AG04450 (cell line): ENCODE measurements around the gene CTSH. TPM values are rescaled to one million over a fixed set of nuclear protein-coding genes. Genes with fewer than 3 reads are reported as not detected.

Source experiments
- CTCF ChIA-PET: fragments of 300-600, 350-600 bp; formaldehyde crosslinking; extraction: SDS; loops from one replicate; lab custom pipeline; 2022; ENCODE audit warnings: antibody characterized with exemption, inconsistent platforms; lab: Charles Lee
- POLR2A ChIA-PET: fragments of 350-600 bp; formaldehyde crosslinking; extraction: SDS; loops from one replicate; lab custom pipeline; 2021; ENCODE audit warnings: antibody characterized with exemption, inconsistent platforms; lab: Yijun Ruan, JAX
- DNase-seq: peaks from one replicate; pipeline ENCODE4 v3.0.0-alpha.2; 2011; ENCODE audit warnings: low read depth, low spot score
- H3K27ac ChIP-seq: one replicate; pipeline ENCODE4 v1.5.1; 2012; ENCODE audit warnings: low read depth, low read length, control low read depth
- H3K27me3 ChIP-seq: one replicate; pipeline ENCODE4 v1.6.0; 2012; ENCODE audit warnings: low read length; ENCODE audit not compliant: control insufficient read depth, insufficient read depth
- H3K4me3 ChIP-seq: 2 replicates; pipeline ENCODE4 v1.5.1; 2011; ENCODE audit warnings: mild to moderate bottlenecking, low read depth, low read length, control low read depth
- H3K9me3 ChIP-seq: 2 replicates; pipeline ENCODE4 v1.5.1; 2012; ENCODE audit warnings: low read length; ENCODE audit not compliant: control insufficient read depth, insufficient read depth
- CTCF ChIP-seq: IDR thresholded peaks from 2 replicates; pipeline ENCODE4 v1.5.1; 2011; ENCODE audit warnings: low read depth, low read length, control low read depth, inconsistent platforms
- polyA plus RNA-seq: library from polyadenylated mRNA; depleted of rRNA; stranded (reverse); fragments of >200 nt; gene quantifications from 2 replicates; pipeline ENCODE4 v1.2.3, GENCODE V29; 2011

The CTSH gene
- polyA plus RNA-seq, 1 experiment = 4.8 TPM

GRCh38 chr15:78977591-78978347 is 32.9 kb upstream of the CTSH start:
- Histone ChIP-seq H3K9me3 (no peaks in the 10 kb centered on the region), H3K27ac (no peak overlapping the region), H3K4me3 (no peak overlapping the region), H3K27me3 (no peaks in the 10 kb centered on the region)
- ChIA-PET POLR2A (interaction anchor here (0.6 kb wide), 1 partner anchor 11 kb away, joined by 3 read pairs; no protein-coding TSS in a partner anchor), CTCF (no interaction called here)
- TF ChIP-seq CTCF = no peak
- no peak for DNase-seq

GRCh38 chr15:78977091-78977571 is 32.3 kb upstream of the CTSH start:
- ChIA-PET CTCF (no interaction called here), POLR2A (no interaction called here)
- H3K27ac ChIP-seq = no peak overlapping the region
- no peak overlapping the region for H3K4me3 ChIP-seq
- H3K9me3 ChIP-seq = no peaks in the 10 kb centered on the region
- H3K27me3 ChIP-seq = no peaks in the 10 kb centered on the region
- DNase-seq = no peak
- no peak for TF ChIP-seq CTCF

- DNase-seq = no peak
- Histone ChIP-seq H3K27me3 (no peaks in the 10 kb centered on the region), H3K9me3 (no peaks in the 10 kb centered on the region), H3K27ac (no peak overlapping the region), H3K4me3 (no peak overlapping the region)
- CTCF ChIA-PET = no interaction called here
- no peak for TF ChIP-seq CTCF
- POLR2A ChIA-PET = no interaction called here
Measured at GRCh38 chr15:78976691-78977090, 31.8 kb upstream of the CTSH start.

GRCh38 chr15:78974272-78974918 is 29.5 kb upstream of the CTSH start:
- no peak overlapping the region for H3K4me3 ChIP-seq
- DNase-seq = no peak
- peaks cover 5% of the 10 kb centered on the region for H3K27me3 ChIP-seq
- CTCF ChIA-PET = no interaction called here
- H3K27ac ChIP-seq = no peak overlapping the region
- no peak for TF ChIP-seq CTCF
- POLR2A ChIA-PET = no interaction called here
- H3K9me3 ChIP-seq = no peaks in the 10 kb centered on the region
